ENCODE data around the gene UBFD1. TPM values are rescaled to one million over a fixed set of nuclear protein-coding genes. Genes with fewer than 3 reads are reported as not detected.

UBFD1 gene
- total RNA-seq, 1 experiment from 2014 or later: 98.2 TPM

DNA sequence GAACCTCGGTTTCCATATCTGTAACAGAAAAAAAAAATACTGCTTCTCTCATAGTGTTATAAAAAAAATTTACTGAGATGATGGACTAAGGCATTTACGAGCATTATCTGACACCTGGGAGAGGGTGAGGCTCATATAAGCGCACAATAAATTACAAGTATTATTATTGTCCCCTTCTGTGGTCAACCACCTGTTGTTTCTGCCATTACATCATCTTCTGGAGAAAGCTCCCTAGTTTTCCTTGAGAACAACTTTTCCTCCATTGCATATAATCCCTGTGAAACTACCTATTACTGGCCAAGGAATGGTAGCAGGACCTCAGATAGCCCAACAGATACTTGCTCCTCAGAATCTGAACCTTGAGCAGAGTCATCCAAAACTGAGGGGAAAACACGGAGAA is 35.6 kb upstream of the UBFD1 start:
- Histone ChIP-seq H2AFZ (no peak overlapping the region), H3F3A (ENCODE audit: insufficient read depth, low read depth) (peaks cover 3% of the 10 kb centered on the region; the same call in 1 of the 2 replicates), H3K36me3 (ENCODE audit: low read depth) (peaks cover 12% of the 10 kb centered on the region; the same call in 1 of the 2 replicates), H3K4me3 (no peak overlapping the region), H3K4me2 (no peak overlapping the region), H3K4me1 (replicated peaks; ENCODE audit: insufficient read depth) (no peaks in the 10 kb centered on the region), H3K9me3 (ENCODE audit: insufficient read depth, low read depth) (no peaks in the 10 kb centered on the region), H3K27ac (no peak overlapping the region), H3K27me3 (ENCODE audit: insufficient read depth, low read depth) (no peaks in the 10 kb centered on the region), H3K79me2 (ENCODE audit: low read depth) (no peaks in the 10 kb centered on the region), H4K20me1 (ENCODE audit: insufficient read depth) (no peaks in the 10 kb centered on the region), H3K9me2 (ENCODE audit: insufficient read depth) (no peaks in the 10 kb centered on the region)
- BruUV-seq (replicated peaks): no TSS peak
- TF ChIP-seq CTCF (conservative IDR thresholded peaks at IDR 0.05): no peak
- TF ChIP-seq EZH2 (IDR thresholded peaks at IDR 0.05; ENCODE audit: low read depth): no peak
- intact Hi-C loops (cut with micrococcal nuclease; ENCODE audit: unreplicated experiment): no loop called here
- CTCF ChIA-PET: no interaction called here
- POLR2A ChIA-PET (ENCODE audit: unreplicated experiment): no interaction called here
- DNase-seq: no peak

GRCh38 chr16:23523321-23523720 is 34.2 kb upstream of the UBFD1 start:
- H3F3A ChIP-seq (ENCODE audit: insufficient read depth, low read depth): peaks cover 3% of the 10 kb centered on the region; the same call in 1 of the 2 replicates
- no peaks in the 10 kb centered on the region for H3K79me2 ChIP-seq (ENCODE audit: low read depth)
- no TSS peak for BruUV-seq (replicated peaks)
- no peak for DNase-seq
- H3K36me3 ChIP-seq (ENCODE audit: low read depth): peaks cover 12% of the 10 kb centered on the region; the same call in 1 of the 2 replicates
- no peak overlapping the region for H3K4me2 ChIP-seq
- no peaks in the 10 kb centered on the region for H3K9me2 ChIP-seq (ENCODE audit: insufficient read depth)
- no peak overlapping the region for H3K4me3 ChIP-seq
- H3K9me3 ChIP-seq (ENCODE audit: insufficient read depth, low read depth): no peaks in the 10 kb centered on the region
- no peaks in the 10 kb centered on the region for H3K4me1 ChIP-seq (replicated peaks; ENCODE audit: insufficient read depth)
- TF ChIP-seq EZH2 (IDR thresholded peaks at IDR 0.05; ENCODE audit: low read depth): no peak
- TF ChIP-seq CTCF (conservative IDR thresholded peaks at IDR 0.05): no peak
- intact Hi-C loops (cut with micrococcal nuclease; ENCODE audit: unreplicated experiment): no loop called here
- H3K27me3 ChIP-seq (ENCODE audit: insufficient read depth, low read depth): no peaks in the 10 kb centered on the region
- ChIA-PET POLR2A (ENCODE audit: unreplicated experiment) (no interaction called here), CTCF (no interaction called here)
- no peaks in the 10 kb centered on the region for H4K20me1 ChIP-seq (ENCODE audit: insufficient read depth)
- no peak overlapping the region for H3K27ac ChIP-seq
- no peak overlapping the region for H2AFZ ChIP-seq

- TF ChIP-seq CTCF (conservative IDR thresholded peaks at IDR 0.05): no peak
- no peak for TF ChIP-seq EZH2 (IDR thresholded peaks at IDR 0.05; ENCODE audit: low read depth)
- POLR2A ChIA-PET (ENCODE audit: unreplicated experiment): no interaction called here
These were observed 33.6 kb upstream of the UBFD1 start for GRCh38 chr16:23523876-23524385.

More at GRCh38 chr16:23523876-23524385, 33.6 kb upstream of the UBFD1 start:
- no peaks in the 10 kb centered on the region for H3K4me1 ChIP-seq (replicated peaks; ENCODE audit: insufficient read depth)
- H2AFZ ChIP-seq: no peak overlapping the region
- DNase-seq: no peak
- intact Hi-C loops (cut with micrococcal nuclease; ENCODE audit: unreplicated experiment): no loop called here
- CTCF ChIA-PET: no interaction called here
- H3K4me3 ChIP-seq: no peak overlapping the region
- no peaks in the 10 kb centered on the region for H3K79me2 ChIP-seq (ENCODE audit: low read depth)
- no peaks in the 10 kb centered on the region for H3K9me2 ChIP-seq (ENCODE audit: insufficient read depth)
- no peaks in the 10 kb centered on the region for H3K9me3 ChIP-seq (ENCODE audit: insufficient read depth, low read depth)
- no peaks in the 10 kb centered on the region for H3F3A ChIP-seq (ENCODE audit: insufficient read depth, low read depth)
- no peak overlapping the region for H3K27ac ChIP-seq
- H3K27me3 ChIP-seq (ENCODE audit: insufficient read depth, low read depth): no peaks in the 10 kb centered on the region
- no peaks in the 10 kb centered on the region for H4K20me1 ChIP-seq (ENCODE audit: insufficient read depth)
- no peak overlapping the region for H3K4me2 ChIP-seq
- no TSS peak for BruUV-seq (replicated peaks)
- peaks cover 9% of the 10 kb centered on the region; the same call in 1 of the 2 replicates for H3K36me3 ChIP-seq (ENCODE audit: low read depth)

Data from PC-9 (cell line).